GM23338 (cell line): Measurements from ENCODE around the gene ST7L. TPM values are rescaled to one million over a fixed set of nuclear protein-coding genes. Genes with fewer than 3 reads are reported as not detected.
A peak's percentile ranks its signal among the peaks of the same experiment; 100 is the strongest.

ENCODE experiments used
- ATAC-seq: fragments of 200-7000 bp; cut with Tn5 transposase; 3 replicates; pipeline ENCODE4 v1.9.1; 2020
- DNase-seq: peaks from one replicate; pipeline ENCODE4 v3.0.0-alpha.2; 2015; ENCODE audit warnings: low spot score
- H2AFZ ChIP-seq: fragments of 200-600 bp; sonication (generic); 2 replicates; pipeline ENCODE4 v1.8.0; 2016; ENCODE audit warnings: antibody characterized with exemption, mild to moderate bottlenecking, moderate library complexity
- H3F3A ChIP-seq: fragments of 200-600 bp; sonication (generic); replicated peaks from 2 replicates; pipeline ENCODE4 v1.8.0; 2017; ENCODE audit warnings: antibody characterized with exemption, mixed run types, low read depth
- H3K27ac ChIP-seq: fragments of 200-600 bp; sonication (generic); 2 replicates; pipeline ENCODE4 v1.6.1; 2016; ENCODE audit warnings: low read depth
- H3K27me3 ChIP-seq: fragments of 200-600 bp; sonication (generic); 2 replicates; pipeline ENCODE4 v1.8.0; 2016; ENCODE audit warnings: mild to moderate bottlenecking, mixed run types, moderate library complexity; ENCODE audit not compliant: insufficient read depth
- H3K36me3 ChIP-seq: fragments of 200-600 bp; sonication (generic); 2 replicates; pipeline ENCODE4 v1.8.0; 2016; ENCODE audit warnings: mild to moderate bottlenecking; ENCODE audit not compliant: insufficient read depth
- H3K4me1 ChIP-seq: fragments of 200-600 bp; sonication (generic); 2 replicates; pipeline ENCODE4 v1.8.0; 2016; ENCODE audit warnings: mild to moderate bottlenecking, moderate library complexity; ENCODE audit not compliant: insufficient read depth
- H3K4me2 ChIP-seq: fragments of 200-600 bp; sonication (generic); 2 replicates; pipeline ENCODE4 v1.7.1; 2017; ENCODE audit warnings: mixed run types
- H3K4me3 ChIP-seq: fragments of 200-600 bp; sonication (generic); 2 replicates; pipeline ENCODE4 v1.6.1; 2016; ENCODE audit warnings: mixed run types
- H3K79me2 ChIP-seq: fragments of 200-600 bp; sonication (generic); replicated peaks from 2 replicates; pipeline ENCODE4 v1.8.0; 2017; ENCODE audit warnings: mild to moderate bottlenecking; ENCODE audit not compliant: insufficient read depth
- H3K9me2 ChIP-seq: fragments of 200-600 bp; sonication (generic); 2 replicates; pipeline ENCODE4 v1.8.0; 2017; ENCODE audit not compliant: insufficient read depth
- H4K20me1 ChIP-seq: fragments of 200-600 bp; sonication (generic); replicated peaks from 2 replicates; pipeline ENCODE4 v1.8.0; 2017; ENCODE audit warnings: mild to moderate bottlenecking; ENCODE audit not compliant: insufficient read depth
- H3K27ac Mint-ChIP-seq: 2 replicates; pipeline ENCODE4 v1.8.0; 2020; ENCODE audit warnings: inconsistent platforms, mild to moderate bottlenecking, moderate library complexity, mixed read lengths
- H3K27me3 Mint-ChIP-seq: 3 replicates; pipeline ENCODE4 v1.8.0; 2022; ENCODE audit warnings: low read depth, mild to moderate bottlenecking, moderate library complexity, mixed read lengths, inconsistent platforms; ENCODE audit not compliant: insufficient read depth, poor library complexity
- H3K36me3 Mint-ChIP-seq: 3 replicates; pipeline ENCODE4 v1.8.0; 2021; ENCODE audit warnings: low read depth, mild to moderate bottlenecking, inconsistent platforms, moderate library complexity, mixed read lengths
- H3K4me1 Mint-ChIP-seq: 3 replicates; pipeline ENCODE4 v1.8.0; 2020; ENCODE audit warnings: mild to moderate bottlenecking, inconsistent platforms, mixed read lengths
- H3K4me3 Mint-ChIP-seq: 3 replicates; pipeline ENCODE4 v1.8.0; 2021; ENCODE audit warnings: moderate library complexity, mild to moderate bottlenecking, inconsistent platforms, mixed read lengths
- H3K9me3 Mint-ChIP-seq: 3 replicates; pipeline ENCODE4 v1.8.0; 2020; ENCODE audit warnings: moderate library complexity, mild to moderate bottlenecking, inconsistent platforms, mixed read lengths
- CREB1 ChIP-seq: fragments of 250-450 bp; sonication (Bioruptor Pico); IDR thresholded peaks from 2 replicates; pipeline ENCODE4 v1.5.0; 2020; ENCODE audit warnings: low read depth, mild to moderate bottlenecking, moderate library complexity
- EZH2 ChIP-seq: fragments of 200-600 bp; sonication (generic); IDR thresholded peaks from one replicate; pipeline ENCODE4 v1.8.0; 2017; ENCODE audit warnings: antibody characterized with exemption, mild to moderate bottlenecking, low read depth; ENCODE audit not compliant: unreplicated experiment
- EZH2phosphoT487 ChIP-seq: fragments of 200-600 bp; sonication (generic); IDR thresholded peaks from one replicate; pipeline ENCODE4 v1.8.1; 2018; ENCODE audit warnings: antibody characterized with exemption; ENCODE audit not compliant: unreplicated experiment
- POLR2AphosphoS5 ChIP-seq: IDR thresholded peaks from 2 replicates; pipeline ENCODE4 v1.6.1; 2016; ENCODE audit warnings: antibody characterized with exemption, low read depth
- STAT1 ChIP-seq: IDR thresholded peaks from one replicate; pipeline ENCODE4 v1.6.1; 2016; ENCODE audit warnings: antibody characterized with exemption; ENCODE audit not compliant: unreplicated experiment
- polyA plus RNA-seq: library from polyadenylated mRNA; unstranded; fragments of >200 nt; fragmentation: Nextera tagmentation; extraction: Ambion mirVana; gene quantifications from 2 replicates; pipeline ENCODE4 v1.2.1, GENCODE V29; 2016
- total RNA-seq: library from RNA; depleted of rRNA; stranded (reverse); fragments of >200 nt; shearing (Covaris generic); gene quantifications from 2 replicates; pipeline ENCODE4 v1.2.3, GENCODE V29; 2014
- TF ChIP-seq, protein P1 (sequence below), 2 experiments: fragments of 200-600 bp in 1 of 2; sonication (generic) in 1 of 2; conservative IDR thresholded peaks; 2 replicates each; pipeline versions ENCODE4 v1.5.1 to v1.6.1; 2016 to 2017; ENCODE audit warnings: antibody characterized with exemption in 2 of 2, low read depth in 2 of 2, mild to moderate bottlenecking in 2 of 2, moderate library complexity in 1 of 2
- TF ChIP-seq, protein P2 (sequence below): fragments of 250-450 bp; sonication (Bioruptor Pico); IDR thresholded peaks from 2 replicates; pipeline ENCODE4 v1.5.0; 2020; ENCODE audit warnings: mild to moderate bottlenecking, moderate library complexity
- TF ChIP-seq, protein P3 (sequence below): IDR thresholded peaks from one replicate; pipeline ENCODE4 v1.6.1; 2018; ENCODE audit warnings: antibody characterized with exemption; ENCODE audit not compliant: unreplicated experiment

The ST7L gene
- total and polyA plus RNA-seq, 2 experiments from 2014 or later = 18.2 to 21.0 TPM

DNA sequence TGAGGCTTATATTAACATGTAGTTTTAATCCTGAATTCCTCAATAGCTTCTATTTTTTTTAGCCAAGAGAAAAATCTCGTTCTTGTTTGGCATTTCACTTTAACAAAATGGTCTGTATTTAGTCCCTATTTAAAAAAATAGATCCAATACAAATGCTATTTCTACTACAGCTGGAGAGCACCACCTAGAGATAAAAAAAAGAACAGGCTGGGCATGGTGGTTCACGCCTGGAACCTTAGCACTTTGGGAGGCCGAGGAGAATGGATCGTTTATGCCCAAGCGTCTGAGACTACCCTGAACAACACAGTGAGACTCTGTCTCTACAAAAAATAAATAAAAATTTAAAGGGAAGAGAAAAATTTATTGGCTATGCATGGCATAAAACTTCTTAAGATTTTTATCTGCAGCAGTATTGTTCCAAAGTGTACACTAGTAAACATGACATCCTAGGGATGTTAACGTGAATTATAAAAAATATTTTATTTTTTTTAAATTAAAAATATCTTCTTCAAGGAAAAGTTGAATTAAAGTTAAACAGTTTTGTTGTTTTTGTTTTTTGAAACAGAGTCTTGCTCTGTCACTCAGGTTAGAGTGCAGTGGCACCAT is 4.4 kb downstream of the ST7L start:
- no peaks in the 10 kb centered on the region for H3K27me3 ChIP-seq
- Mint-ChIP-seq H3K36me3 (peaks cover 41% of the 10 kb centered on the region; the same call in 2 of the 3 replicates), H3K27ac (no peak overlapping the region), H3K27me3 (peaks cover 10% of the 10 kb centered on the region), H3K9me3 (no peaks in the 10 kb centered on the region), H3K4me3 (no peak overlapping the region), H3K4me1 (peaks cover 12% of the 10 kb centered on the region; the same call in 2 of the 3 replicates)
- H3K9me2 ChIP-seq = no peaks in the 10 kb centered on the region
- H3K79me2 ChIP-seq = peaks cover 48% of the 10 kb centered on the region
- H3F3A ChIP-seq = peaks cover 4% of the 10 kb centered on the region; the same call in 1 of the 2 replicates
- ATAC-seq (peak; percentile 9; the same call in 1 of the 3 replicates), DNase-seq (peak; percentile 55)
- H3K36me3 ChIP-seq = peaks cover 14% of the 10 kb centered on the region; the same call in 1 of the 2 replicates
- no peaks in the 10 kb centered on the region; the same call in 1 of the 2 replicates for H4K20me1 ChIP-seq
- H3K4me3 ChIP-seq = no peak overlapping the region
- no peak overlapping the region for H3K27ac ChIP-seq
- no peaks in the 10 kb centered on the region for H3K4me1 ChIP-seq
- H3K4me2 ChIP-seq = no peak overlapping the region
- TF ChIP-seq, protein P1, sequence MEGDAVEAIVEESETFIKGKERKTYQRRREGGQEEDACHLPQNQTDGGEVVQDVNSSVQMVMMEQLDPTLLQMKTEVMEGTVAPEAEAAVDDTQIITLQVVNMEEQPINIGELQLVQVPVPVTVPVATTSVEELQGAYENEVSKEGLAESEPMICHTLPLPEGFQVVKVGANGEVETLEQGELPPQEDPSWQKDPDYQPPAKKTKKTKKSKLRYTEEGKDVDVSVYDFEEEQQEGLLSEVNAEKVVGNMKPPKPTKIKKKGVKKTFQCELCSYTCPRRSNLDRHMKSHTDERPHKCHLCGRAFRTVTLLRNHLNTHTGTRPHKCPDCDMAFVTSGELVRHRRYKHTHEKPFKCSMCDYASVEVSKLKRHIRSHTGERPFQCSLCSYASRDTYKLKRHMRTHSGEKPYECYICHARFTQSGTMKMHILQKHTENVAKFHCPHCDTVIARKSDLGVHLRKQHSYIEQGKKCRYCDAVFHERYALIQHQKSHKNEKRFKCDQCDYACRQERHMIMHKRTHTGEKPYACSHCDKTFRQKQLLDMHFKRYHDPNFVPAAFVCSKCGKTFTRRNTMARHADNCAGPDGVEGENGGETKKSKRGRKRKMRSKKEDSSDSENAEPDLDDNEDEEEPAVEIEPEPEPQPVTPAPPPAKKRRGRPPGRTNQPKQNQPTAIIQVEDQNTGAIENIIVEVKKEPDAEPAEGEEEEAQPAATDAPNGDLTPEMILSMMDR (conservative IDR thresholded peaks at IDR 0.05; ENCODE audit: low read depth in 2 of 2) = peak; percentile 58 to 69
- TF ChIP-seq EZH2phosphoT487 (no peak), POLR2AphosphoS5 (no peak)
- H2AFZ ChIP-seq = no peak overlapping the region

DNA sequence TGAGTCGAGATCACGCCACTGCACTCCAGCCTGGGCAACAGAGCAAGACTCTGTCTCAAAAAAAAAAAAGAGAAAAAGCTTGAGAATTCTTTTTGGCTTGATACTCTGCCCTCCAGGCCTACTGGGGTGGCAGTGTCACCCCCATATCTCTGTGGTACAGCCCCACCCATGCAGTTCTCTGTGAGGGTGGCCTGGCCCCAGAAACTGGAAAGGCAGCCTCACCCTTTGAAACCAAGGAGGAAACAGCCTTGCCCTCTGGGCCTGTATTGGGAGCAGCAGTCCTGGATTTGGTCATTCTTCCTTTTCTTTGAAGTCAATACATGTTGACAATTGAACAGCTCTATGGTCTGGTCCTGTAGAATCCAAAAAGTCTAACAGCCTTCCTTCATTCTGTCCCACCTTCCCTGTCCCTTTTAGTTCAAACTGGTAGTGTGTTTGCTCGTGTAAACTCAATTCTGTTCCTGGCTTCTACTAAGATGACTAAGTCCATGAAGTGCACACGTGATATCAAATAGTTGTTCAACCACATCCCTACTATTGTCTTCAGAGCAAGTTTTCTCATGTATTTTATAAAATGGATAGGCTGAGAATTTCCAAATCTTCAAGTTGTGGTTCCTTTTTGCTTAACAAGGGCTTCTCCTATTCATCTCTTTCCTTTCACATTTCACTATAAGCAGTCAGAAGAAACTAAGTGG is 13.2 kb downstream of the ST7L start:
- 0 out of 2 replicates have a peak, but pooled peaks cover 2% of the 10 kb centered on the region for H3F3A ChIP-seq
- peaks cover 15% of the 10 kb centered on the region for H4K20me1 ChIP-seq
- no peaks in the 10 kb centered on the region for H3K9me2 ChIP-seq
- Mint-ChIP-seq H3K36me3 (peaks cover 43% of the 10 kb centered on the region), H3K27ac (no peak overlapping the region), H3K9me3 (no peaks in the 10 kb centered on the region), H3K27me3 (peaks cover 4% of the 10 kb centered on the region), H3K4me3 (no peak overlapping the region), H3K4me1 (no peaks in the 10 kb centered on the region)
- no peaks in the 10 kb centered on the region for H3K27me3 ChIP-seq
- no peaks in the 10 kb centered on the region for H3K79me2 ChIP-seq
- ATAC-seq = no peak
- H3K4me2 ChIP-seq = no peak overlapping the region
- H3K4me3 ChIP-seq = no peak overlapping the region
- H2AFZ ChIP-seq = no peak overlapping the region
- DNase-seq = no peak
- H3K4me1 ChIP-seq = no peaks in the 10 kb centered on the region
- no peak overlapping the region for H3K27ac ChIP-seq
- peaks cover 23% of the 10 kb centered on the region; the same call in 1 of the 2 replicates for H3K36me3 ChIP-seq
- TF ChIP-seq, protein P2, sequence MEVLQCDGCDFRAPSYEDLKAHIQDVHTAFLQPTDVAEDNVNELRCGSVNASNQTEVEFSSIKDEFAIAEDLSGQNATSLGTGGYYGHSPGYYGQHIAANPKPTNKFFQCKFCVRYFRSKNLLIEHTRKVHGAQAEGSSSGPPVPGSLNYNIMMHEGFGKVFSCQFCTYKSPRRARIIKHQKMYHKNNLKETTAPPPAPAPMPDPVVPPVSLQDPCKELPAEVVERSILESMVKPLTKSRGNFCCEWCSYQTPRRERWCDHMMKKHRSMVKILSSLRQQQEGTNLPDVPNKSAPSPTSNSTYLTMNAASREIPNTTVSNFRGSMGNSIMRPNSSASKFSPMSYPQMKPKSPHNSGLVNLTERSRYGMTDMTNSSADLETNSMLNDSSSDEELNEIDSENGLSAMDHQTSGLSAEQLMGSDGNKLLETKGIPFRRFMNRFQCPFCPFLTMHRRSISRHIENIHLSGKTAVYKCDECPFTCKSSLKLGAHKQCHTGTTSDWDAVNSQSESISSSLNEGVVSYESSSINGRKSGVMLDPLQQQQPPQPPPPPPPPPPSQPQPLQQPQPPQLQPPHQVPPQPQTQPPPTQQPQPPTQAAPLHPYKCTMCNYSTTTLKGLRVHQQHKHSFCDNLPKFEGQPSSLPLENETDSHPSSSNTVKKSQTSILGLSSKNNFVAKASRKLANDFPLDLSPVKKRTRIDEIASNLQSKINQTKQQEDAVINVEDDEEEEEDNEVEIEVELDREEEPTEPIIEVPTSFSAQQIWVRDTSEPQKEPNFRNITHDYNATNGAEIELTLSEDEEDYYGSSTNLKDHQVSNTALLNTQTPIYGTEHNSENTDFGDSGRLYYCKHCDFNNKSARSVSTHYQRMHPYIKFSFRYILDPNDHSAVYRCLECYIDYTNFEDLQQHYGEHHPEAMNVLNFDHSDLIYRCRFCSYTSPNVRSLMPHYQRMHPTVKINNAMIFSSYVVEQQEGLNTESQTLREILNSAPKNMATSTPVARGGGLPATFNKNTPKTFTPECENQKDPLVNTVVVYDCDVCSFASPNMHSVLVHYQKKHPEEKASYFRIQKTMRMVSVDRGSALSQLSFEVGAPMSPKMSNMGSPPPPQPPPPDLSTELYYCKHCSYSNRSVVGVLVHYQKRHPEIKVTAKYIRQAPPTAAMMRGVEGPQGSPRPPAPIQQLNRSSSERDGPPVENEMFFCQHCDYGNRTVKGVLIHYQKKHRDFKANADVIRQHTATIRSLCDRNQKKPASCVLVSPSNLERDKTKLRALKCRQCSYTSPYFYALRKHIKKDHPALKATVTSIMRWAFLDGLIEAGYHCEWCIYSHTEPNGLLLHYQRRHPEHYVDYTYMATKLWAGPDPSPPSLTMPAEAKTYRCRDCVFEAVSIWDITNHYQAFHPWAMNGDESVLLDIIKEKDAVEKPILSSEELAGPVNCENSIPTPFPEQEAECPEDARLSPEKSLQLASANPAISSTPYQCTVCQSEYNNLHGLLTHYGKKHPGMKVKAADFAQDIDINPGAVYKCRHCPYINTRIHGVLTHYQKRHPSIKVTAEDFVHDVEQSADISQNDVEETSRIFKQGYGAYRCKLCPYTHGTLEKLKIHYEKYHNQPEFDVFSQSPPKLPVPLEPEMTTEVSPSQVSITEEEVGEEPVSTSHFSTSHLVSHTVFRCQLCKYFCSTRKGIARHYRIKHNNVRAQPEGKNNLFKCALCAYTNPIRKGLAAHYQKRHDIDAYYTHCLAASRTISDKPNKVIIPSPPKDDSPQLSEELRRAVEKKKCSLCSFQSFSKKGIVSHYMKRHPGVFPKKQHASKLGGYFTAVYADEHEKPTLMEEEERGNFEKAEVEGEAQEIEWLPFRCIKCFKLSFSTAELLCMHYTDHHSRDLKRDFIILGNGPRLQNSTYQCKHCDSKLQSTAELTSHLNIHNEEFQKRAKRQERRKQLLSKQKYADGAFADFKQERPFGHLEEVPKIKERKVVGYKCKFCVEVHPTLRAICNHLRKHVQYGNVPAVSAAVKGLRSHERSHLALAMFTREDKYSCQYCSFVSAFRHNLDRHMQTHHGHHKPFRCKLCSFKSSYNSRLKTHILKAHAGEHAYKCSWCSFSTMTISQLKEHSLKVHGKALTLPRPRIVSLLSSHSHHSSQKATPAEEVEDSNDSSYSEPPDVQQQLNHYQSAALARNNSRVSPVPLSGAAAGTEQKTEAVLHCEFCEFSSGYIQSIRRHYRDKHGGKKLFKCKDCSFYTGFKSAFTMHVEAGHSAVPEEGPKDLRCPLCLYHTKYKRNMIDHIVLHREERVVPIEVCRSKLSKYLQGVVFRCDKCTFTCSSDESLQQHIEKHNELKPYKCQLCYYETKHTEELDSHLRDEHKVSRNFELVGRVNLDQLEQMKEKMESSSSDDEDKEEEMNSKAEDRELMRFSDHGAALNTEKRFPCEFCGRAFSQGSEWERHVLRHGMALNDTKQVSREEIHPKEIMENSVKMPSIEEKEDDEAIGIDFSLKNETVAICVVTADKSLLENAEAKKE = no peak
- TF ChIP-seq, protein P3, sequence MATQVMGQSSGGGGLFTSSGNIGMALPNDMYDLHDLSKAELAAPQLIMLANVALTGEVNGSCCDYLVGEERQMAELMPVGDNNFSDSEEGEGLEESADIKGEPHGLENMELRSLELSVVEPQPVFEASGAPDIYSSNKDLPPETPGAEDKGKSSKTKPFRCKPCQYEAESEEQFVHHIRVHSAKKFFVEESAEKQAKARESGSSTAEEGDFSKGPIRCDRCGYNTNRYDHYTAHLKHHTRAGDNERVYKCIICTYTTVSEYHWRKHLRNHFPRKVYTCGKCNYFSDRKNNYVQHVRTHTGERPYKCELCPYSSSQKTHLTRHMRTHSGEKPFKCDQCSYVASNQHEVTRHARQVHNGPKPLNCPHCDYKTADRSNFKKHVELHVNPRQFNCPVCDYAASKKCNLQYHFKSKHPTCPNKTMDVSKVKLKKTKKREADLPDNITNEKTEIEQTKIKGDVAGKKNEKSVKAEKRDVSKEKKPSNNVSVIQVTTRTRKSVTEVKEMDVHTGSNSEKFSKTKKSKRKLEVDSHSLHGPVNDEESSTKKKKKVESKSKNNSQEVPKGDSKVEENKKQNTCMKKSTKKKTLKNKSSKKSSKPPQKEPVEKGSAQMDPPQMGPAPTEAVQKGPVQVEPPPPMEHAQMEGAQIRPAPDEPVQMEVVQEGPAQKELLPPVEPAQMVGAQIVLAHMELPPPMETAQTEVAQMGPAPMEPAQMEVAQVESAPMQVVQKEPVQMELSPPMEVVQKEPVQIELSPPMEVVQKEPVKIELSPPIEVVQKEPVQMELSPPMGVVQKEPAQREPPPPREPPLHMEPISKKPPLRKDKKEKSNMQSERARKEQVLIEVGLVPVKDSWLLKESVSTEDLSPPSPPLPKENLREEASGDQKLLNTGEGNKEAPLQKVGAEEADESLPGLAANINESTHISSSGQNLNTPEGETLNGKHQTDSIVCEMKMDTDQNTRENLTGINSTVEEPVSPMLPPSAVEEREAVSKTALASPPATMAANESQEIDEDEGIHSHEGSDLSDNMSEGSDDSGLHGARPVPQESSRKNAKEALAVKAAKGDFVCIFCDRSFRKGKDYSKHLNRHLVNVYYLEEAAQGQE = no peak
- TF ChIP-seq EZH2 = no peak
- no peak for TF ChIP-seq CREB1 (CRISPR knock-in tag)
- TF ChIP-seq STAT1 = no peak
